ENCODE data around the gene ARID1B. TPM values are rescaled to one million over a fixed set of nuclear protein-coding genes. Genes with fewer than 3 reads are reported as not detected.
A peak's percentile ranks its signal among the peaks of the same experiment; 100 is the strongest.

The ARID1B gene
- total RNA-seq, 2 donors from 2014 or later = 74.0 to 110 TPM

GRCh38 chr6:156796627-156797026, 19.4 kb downstream of the ARID1B start:
- Mint-ChIP-seq H3K36me3 (ENCODE audit: low read depth) (no peaks in the 10 kb centered on the region), H3K27ac (no peak overlapping the region), H3K4me3 (no peak overlapping the region), H3K27me3 (ENCODE audit: insufficient read depth) (no peaks in the 10 kb centered on the region), H3K4me1 (peaks cover 16% of the 10 kb centered on the region), H3K9me3 (no peaks in the 10 kb centered on the region)
- no peaks in the 10 kb centered on the region for H3K9me3 ChIP-seq (ENCODE audit: control insufficient read depth, low read length)
- TF ChIP-seq CTCF (conservative IDR thresholded peaks at IDR 0.05) = no peak
- no peaks in the 10 kb centered on the region for H3K27me3 ChIP-seq (ENCODE audit: control insufficient read depth, insufficient read depth, low read length, poor library complexity, severe bottlenecking)
- 92 to 100% methylated on average over 2 to 3 of the region's 3 CpGs for WGBS, 2 experiments (ENCODE audit: insufficient coverage in 1 of 2, insufficient read length in 1 of 2)
- no peak overlapping the region for H3K9ac ChIP-seq (ENCODE audit: extremely low read depth, low read length, poor library complexity, severe bottlenecking)
- no peak overlapping the region for H3K27ac ChIP-seq (ENCODE audit: low read depth, low read length)
- no peaks in the 10 kb centered on the region for H3K4me1 ChIP-seq (ENCODE audit: control insufficient read depth, insufficient read depth, low read length)
- no peak for DNase-seq
- H3K4me3 ChIP-seq (ENCODE audit: low read length) = no peak overlapping the region
- peaks cover 8% of the 10 kb centered on the region for H3K36me3 ChIP-seq (ENCODE audit: control insufficient read depth, insufficient read depth, low read length)

GRCh38 chr6:156797901-156798735, 20.9 kb downstream of the ARID1B start:
- Histone ChIP-seq H3K4me3 (ENCODE audit: low read length) (no peak overlapping the region), H3K9me3 (ENCODE audit: control insufficient read depth, low read length) (no peaks in the 10 kb centered on the region), H3K27me3 (ENCODE audit: control insufficient read depth, insufficient read depth, low read length, poor library complexity, severe bottlenecking) (no peaks in the 10 kb centered on the region), H3K36me3 (ENCODE audit: control insufficient read depth, insufficient read depth, low read length) (peaks cover 8% of the 10 kb centered on the region), H3K27ac (ENCODE audit: low read depth, low read length) (no peak overlapping the region), H3K9ac (ENCODE audit: extremely low read depth, low read length, poor library complexity, severe bottlenecking) (no peak overlapping the region), H3K4me1 (ENCODE audit: control insufficient read depth, insufficient read depth, low read length) (no peaks in the 10 kb centered on the region)
- Mint-ChIP-seq H3K4me3 (no peak overlapping the region), H3K4me1 (peaks cover 20% of the 10 kb centered on the region), H3K27ac (no peak overlapping the region), H3K27me3 (ENCODE audit: insufficient read depth) (no peaks in the 10 kb centered on the region), H3K36me3 (ENCODE audit: low read depth) (no peaks in the 10 kb centered on the region), H3K9me3 (no peaks in the 10 kb centered on the region)
- peak; percentile 39 for DNase-seq
- TF ChIP-seq CTCF (conservative IDR thresholded peaks at IDR 0.05) = no peak
- 94% methylated on average over 14 to 19 of the region's 19 CpGs for WGBS, 2 experiments (ENCODE audit: insufficient coverage in 1 of 2, insufficient read length in 1 of 2)

- Mint-ChIP-seq H3K4me1 (peaks cover 20% of the 10 kb centered on the region), H3K9me3 (no peaks in the 10 kb centered on the region), H3K36me3 (ENCODE audit: low read depth) (no peaks in the 10 kb centered on the region), H3K27ac (no peak overlapping the region), H3K4me3 (no peak overlapping the region), H3K27me3 (ENCODE audit: insufficient read depth) (no peaks in the 10 kb centered on the region)
- H3K4me1 ChIP-seq (ENCODE audit: control insufficient read depth, insufficient read depth, low read length) = no peaks in the 10 kb centered on the region
- WGBS, 2 experiments (ENCODE audit: insufficient coverage in 1 of 2, insufficient read length in 1 of 2) = 91 to 100% methylated on average over 3 to 5 of the region's 6 CpGs
- DNase-seq = no peak
- H3K9me3 ChIP-seq (ENCODE audit: control insufficient read depth, low read length) = no peaks in the 10 kb centered on the region
- H3K9ac ChIP-seq (ENCODE audit: extremely low read depth, low read length, poor library complexity, severe bottlenecking) = no peak overlapping the region
- H3K27ac ChIP-seq (ENCODE audit: low read depth, low read length) = no peak overlapping the region
- H3K27me3 ChIP-seq (ENCODE audit: control insufficient read depth, insufficient read depth, low read length, poor library complexity, severe bottlenecking) = no peaks in the 10 kb centered on the region
- no peak for TF ChIP-seq CTCF (conservative IDR thresholded peaks at IDR 0.05)
- peaks cover 8% of the 10 kb centered on the region for H3K36me3 ChIP-seq (ENCODE audit: control insufficient read depth, insufficient read depth, low read length)
- H3K4me3 ChIP-seq (ENCODE audit: low read length) = no peak overlapping the region
Observed at GRCh38 chr6:156801712-156802111, 24.5 kb downstream of the ARID1B start.

All from endodermal cell (in vitro differentiated cells).